ENCODE measurements around the gene KPNA3. TPM values are rescaled to one million over a fixed set of nuclear protein-coding genes. Genes with fewer than 3 reads are reported as not detected.

The KPNA3 gene
- total RNA-seq, 1 donor from 2014 or later, result 32.2 TPM

DNA sequence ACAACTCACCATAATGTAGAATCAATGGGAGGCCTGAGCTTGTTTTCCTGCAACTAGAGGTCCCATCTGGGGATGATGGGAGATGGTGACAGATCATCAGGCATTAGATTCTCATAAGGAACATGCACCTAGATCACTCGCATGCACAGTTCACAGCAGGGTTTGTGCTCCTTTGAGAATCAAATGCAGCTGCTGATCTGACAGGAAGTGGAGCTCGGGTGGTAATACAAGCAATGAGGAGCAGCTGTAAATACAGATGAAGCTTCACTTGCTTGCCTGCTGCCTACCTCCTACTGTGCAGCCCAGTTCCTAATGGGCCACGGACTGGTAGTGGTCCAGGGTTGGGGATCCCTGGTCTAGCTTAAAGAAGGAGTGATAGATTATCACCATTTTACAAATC, 33.0 kb downstream of the KPNA3 start:
- TF ChIP-seq, protein P1, sequence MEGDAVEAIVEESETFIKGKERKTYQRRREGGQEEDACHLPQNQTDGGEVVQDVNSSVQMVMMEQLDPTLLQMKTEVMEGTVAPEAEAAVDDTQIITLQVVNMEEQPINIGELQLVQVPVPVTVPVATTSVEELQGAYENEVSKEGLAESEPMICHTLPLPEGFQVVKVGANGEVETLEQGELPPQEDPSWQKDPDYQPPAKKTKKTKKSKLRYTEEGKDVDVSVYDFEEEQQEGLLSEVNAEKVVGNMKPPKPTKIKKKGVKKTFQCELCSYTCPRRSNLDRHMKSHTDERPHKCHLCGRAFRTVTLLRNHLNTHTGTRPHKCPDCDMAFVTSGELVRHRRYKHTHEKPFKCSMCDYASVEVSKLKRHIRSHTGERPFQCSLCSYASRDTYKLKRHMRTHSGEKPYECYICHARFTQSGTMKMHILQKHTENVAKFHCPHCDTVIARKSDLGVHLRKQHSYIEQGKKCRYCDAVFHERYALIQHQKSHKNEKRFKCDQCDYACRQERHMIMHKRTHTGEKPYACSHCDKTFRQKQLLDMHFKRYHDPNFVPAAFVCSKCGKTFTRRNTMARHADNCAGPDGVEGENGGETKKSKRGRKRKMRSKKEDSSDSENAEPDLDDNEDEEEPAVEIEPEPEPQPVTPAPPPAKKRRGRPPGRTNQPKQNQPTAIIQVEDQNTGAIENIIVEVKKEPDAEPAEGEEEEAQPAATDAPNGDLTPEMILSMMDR (IDR thresholded peaks at IDR 0.05; ENCODE audit: insufficient read depth, low read length, poor library complexity, severe bottlenecking), result no peak
- no peak overlapping the region for H3K4me3 ChIP-seq (ENCODE audit: low read depth, low read length)
- no peak for DNase-seq (ENCODE audit: low read depth)
- H3K36me3 ChIP-seq (ENCODE audit: control insufficient read depth, insufficient read depth, low read length), result peaks cover 1% of the 10 kb centered on the region
- no peaks in the 10 kb centered on the region for H3K27me3 ChIP-seq (ENCODE audit: control insufficient read depth, insufficient read depth, low read length)

DNA sequence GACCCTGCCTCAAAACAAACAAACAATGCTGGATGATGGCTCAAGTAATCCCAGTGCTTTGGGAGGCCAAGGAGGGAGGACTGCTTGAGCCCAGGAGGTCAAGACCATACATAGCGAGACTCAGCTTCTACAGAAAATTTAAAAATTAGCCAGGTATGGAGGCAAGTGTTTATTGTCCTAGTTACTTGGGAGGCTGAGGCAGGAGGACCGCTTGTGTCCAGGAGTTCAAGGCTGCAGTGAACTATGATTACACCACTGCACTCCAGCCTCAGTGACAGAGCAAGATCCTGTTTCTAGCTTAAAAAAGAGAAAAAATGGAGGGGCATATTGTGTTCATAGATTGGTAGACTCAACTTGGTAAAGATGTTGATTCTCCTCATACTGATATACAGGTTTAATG, 36.2 kb downstream of the KPNA3 start:
- no peaks in the 10 kb centered on the region for H3K36me3 ChIP-seq (ENCODE audit: control insufficient read depth, insufficient read depth, low read length)
- H3K27me3 ChIP-seq (ENCODE audit: control insufficient read depth, insufficient read depth, low read length), result no peaks in the 10 kb centered on the region
- H3K4me3 ChIP-seq (ENCODE audit: low read depth, low read length), result no peak overlapping the region
- no peak for DNase-seq (ENCODE audit: low read depth)
- TF ChIP-seq, protein P1 (IDR thresholded peaks at IDR 0.05; ENCODE audit: insufficient read depth, low read length, poor library complexity, severe bottlenecking), result no peak

DNA sequence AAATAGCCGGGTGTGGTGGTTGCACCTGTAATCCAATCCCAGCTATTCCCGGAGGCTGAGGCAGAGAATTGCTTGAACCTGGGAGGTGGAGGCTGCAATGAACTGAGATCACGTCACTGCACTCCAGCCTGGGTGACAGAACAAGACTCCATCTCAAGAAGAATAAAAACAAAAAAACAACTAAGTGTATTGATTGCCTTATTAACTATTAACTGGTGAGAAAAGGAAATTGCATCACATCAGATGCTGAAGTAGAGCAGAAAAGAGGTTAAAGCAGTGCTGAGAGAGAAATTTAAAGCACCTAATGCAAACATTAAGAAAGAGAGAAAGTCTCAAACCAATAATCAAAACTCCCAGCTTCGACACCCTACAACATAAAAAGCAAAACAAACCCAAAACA, 38.3 kb downstream of the KPNA3 start:
- H3K27me3 ChIP-seq (ENCODE audit: control insufficient read depth, insufficient read depth, low read length), result no peaks in the 10 kb centered on the region
- TF ChIP-seq, protein P1 (IDR thresholded peaks at IDR 0.05; ENCODE audit: insufficient read depth, low read length, poor library complexity, severe bottlenecking), result no peak
- no peak for DNase-seq (ENCODE audit: low read depth)
- H3K36me3 ChIP-seq (ENCODE audit: control insufficient read depth, insufficient read depth, low read length), result no peaks in the 10 kb centered on the region
- no peak overlapping the region for H3K4me3 ChIP-seq (ENCODE audit: low read depth, low read length)

DNA sequence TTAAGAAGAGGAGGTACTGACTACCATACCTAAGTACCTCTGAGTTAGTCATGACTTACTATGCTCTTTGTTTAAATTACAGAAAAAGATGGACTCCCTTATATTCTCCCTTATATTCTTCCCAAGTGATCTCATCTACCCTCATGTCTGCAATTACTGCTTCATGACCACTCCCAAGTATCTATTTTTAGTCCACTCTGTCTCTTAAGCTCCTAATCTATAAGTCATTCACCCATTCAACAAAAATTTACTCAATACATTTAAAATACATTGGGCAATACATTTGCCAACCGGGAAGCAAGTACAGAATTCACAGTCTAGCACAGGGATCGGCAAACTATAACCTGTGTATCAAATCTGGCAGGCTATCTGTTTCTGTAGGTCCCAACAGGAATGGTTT, 42.6 kb downstream of the KPNA3 start:
- TF ChIP-seq, protein P1 (IDR thresholded peaks at IDR 0.05; ENCODE audit: insufficient read depth, low read length, poor library complexity, severe bottlenecking), result no peak
- Histone ChIP-seq H3K36me3 (ENCODE audit: control insufficient read depth, insufficient read depth, low read length) (no peaks in the 10 kb centered on the region), H3K4me3 (ENCODE audit: low read depth, low read length) (no peak overlapping the region), H3K27me3 (ENCODE audit: control insufficient read depth, insufficient read depth, low read length) (no peaks in the 10 kb centered on the region)
- DNase-seq (ENCODE audit: low read depth), result no peak

DNA sequence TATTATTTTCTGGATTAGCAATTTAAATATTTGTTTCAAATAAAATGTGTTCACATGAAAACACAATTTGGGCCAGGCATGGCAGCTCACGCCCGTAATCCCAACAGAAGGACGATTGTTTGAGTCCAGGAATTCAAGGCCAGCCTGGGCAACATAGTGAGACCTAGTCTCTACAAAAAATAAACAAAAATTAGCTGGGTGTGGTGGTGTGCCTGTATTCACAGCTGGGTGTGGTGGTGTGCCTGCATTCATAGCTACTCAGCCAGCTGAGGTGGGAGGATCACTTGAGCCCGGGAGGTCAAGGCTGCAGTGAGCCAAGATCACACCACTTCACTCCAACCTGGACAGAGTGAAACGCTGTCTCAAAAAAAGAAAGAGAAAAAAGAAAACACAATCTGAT, 46.4 kb downstream of the KPNA3 start:
- Histone ChIP-seq H3K36me3 (ENCODE audit: control insufficient read depth, insufficient read depth, low read length) (no peaks in the 10 kb centered on the region), H3K4me3 (ENCODE audit: low read depth, low read length) (no peak overlapping the region), H3K27me3 (ENCODE audit: control insufficient read depth, insufficient read depth, low read length) (no peaks in the 10 kb centered on the region)
- TF ChIP-seq, protein P1 (IDR thresholded peaks at IDR 0.05; ENCODE audit: insufficient read depth, low read length, poor library complexity, severe bottlenecking), result no peak
- no peak for DNase-seq (ENCODE audit: low read depth)

DNA sequence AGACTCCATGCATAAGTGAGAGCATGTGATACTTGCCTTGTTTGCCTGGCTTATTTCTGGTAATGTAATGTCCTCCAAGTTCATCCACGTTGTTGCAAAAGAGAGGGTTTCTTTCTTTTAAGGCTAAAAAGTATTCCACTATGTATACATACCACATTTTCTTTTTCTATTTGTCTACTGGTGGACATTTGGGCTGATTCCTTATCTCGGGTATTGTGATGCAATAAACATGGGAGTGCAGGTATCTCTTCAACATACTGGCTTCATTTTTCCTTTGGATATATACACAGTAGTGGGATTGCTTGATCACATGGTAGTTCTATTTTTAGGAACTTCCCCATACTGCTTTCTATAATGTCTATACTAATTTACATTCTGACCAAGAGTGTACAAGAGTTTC, 51.6 kb downstream of the KPNA3 start:
- Histone ChIP-seq H3K4me3 (ENCODE audit: low read depth, low read length) (no peak overlapping the region), H3K27me3 (ENCODE audit: control insufficient read depth, insufficient read depth, low read length) (no peaks in the 10 kb centered on the region), H3K36me3 (ENCODE audit: control insufficient read depth, insufficient read depth, low read length) (no peaks in the 10 kb centered on the region)
- no peak for DNase-seq (ENCODE audit: low read depth)
- TF ChIP-seq, protein P1 (IDR thresholded peaks at IDR 0.05; ENCODE audit: insufficient read depth, low read length, poor library complexity, severe bottlenecking), result no peak

Data from kidney epithelial cell (primary cell).